Left ventricle myocardium inferior (tissue), 1 donor: ENCODE data around the gene ZKSCAN1. TPM values are rescaled to one million over a fixed set of nuclear protein-coding genes. Genes with fewer than 3 reads are reported as not detected.
"Not testable (repeated sequence)": the region's sequence is repeated elsewhere in the genome, so short reads cannot be mapped to it uniquely, and the experiment has no call there.

ENCODE experiments used
- DNase-seq: peaks from one replicate; pipeline ENCODE4 v3.0.0-alpha.2; 2020
- H3K27ac ChIP-seq: fragments of 200-600 bp; replicated peaks from 2 replicates; pipeline ENCODE4 v1.8.0; 2021
- H3K27me3 ChIP-seq: fragments of 200-600 bp; 2 replicates; pipeline ENCODE4 v1.8.0; 2021; ENCODE audit warnings: low read depth
- H3K36me3 ChIP-seq: fragments of 200-600 bp; 2 replicates; pipeline ENCODE4 v1.8.0; 2021
- H3K4me1 ChIP-seq: fragments of 200-600 bp; 2 replicates; pipeline ENCODE4 v1.8.0; 2021
- H3K4me3 ChIP-seq: fragments of 200-600 bp; 2 replicates; pipeline ENCODE4 v1.8.0; 2021; ENCODE audit warnings: mild to moderate bottlenecking, moderate library complexity
- H3K9me3 ChIP-seq: fragments of 200-600 bp; replicated peaks from 2 replicates; pipeline ENCODE4 v1.8.0; 2021
- intact Hi-C: fragments of 100-400 bp; cut with micrococcal nuclease; formaldehyde crosslinking; loops from one replicate; pipeline ENCODE4 v1.11.0; 2022
- total RNA-seq: library from RNA; stranded (reverse); fragmentation: NEBNext Ultra II Directional; extraction: Animal tissue kit (Norgen Biotek cat#: 25700); gene quantifications from one replicate; pipeline ENCODE4 v1.2.1, GENCODE V29; 2021
- TF ChIP-seq, protein P1 (sequence below): fragments of 200-600 bp; IDR thresholded peaks from 2 replicates; pipeline ENCODE4 v1.8.0; 2021; ENCODE audit warnings: antibody characterized with exemption, mild to moderate bottlenecking, borderline replicate concordance
- donor health status: DM: no; HTN: yes; CAD: no; lungs with severe emphysema.

Gene ZKSCAN1
- total RNA-seq, 1 donor from 2014 or later, result 37.1 TPM

- TF ChIP-seq, protein P1, sequence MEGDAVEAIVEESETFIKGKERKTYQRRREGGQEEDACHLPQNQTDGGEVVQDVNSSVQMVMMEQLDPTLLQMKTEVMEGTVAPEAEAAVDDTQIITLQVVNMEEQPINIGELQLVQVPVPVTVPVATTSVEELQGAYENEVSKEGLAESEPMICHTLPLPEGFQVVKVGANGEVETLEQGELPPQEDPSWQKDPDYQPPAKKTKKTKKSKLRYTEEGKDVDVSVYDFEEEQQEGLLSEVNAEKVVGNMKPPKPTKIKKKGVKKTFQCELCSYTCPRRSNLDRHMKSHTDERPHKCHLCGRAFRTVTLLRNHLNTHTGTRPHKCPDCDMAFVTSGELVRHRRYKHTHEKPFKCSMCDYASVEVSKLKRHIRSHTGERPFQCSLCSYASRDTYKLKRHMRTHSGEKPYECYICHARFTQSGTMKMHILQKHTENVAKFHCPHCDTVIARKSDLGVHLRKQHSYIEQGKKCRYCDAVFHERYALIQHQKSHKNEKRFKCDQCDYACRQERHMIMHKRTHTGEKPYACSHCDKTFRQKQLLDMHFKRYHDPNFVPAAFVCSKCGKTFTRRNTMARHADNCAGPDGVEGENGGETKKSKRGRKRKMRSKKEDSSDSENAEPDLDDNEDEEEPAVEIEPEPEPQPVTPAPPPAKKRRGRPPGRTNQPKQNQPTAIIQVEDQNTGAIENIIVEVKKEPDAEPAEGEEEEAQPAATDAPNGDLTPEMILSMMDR, result no peak
- DNase-seq, result peak; percentile 56
- Histone ChIP-seq H3K27me3 (peaks cover 9% of the 10 kb centered on the region), H3K27ac (peak within 1 kb of the TSS; percentile 75), H3K4me1 (peaks cover 21% of the 10 kb centered on the region), H3K4me3 (peak within 1 kb of the TSS; percentile 54), H3K9me3 (peaks cover 3% of the 10 kb centered on the region), H3K36me3 (no peaks in the 10 kb centered on the region)
- intact Hi-C loops, result no loop called here
Measured at GRCh38 chr7:99975782-99976521, 39.4 kb upstream of the ZKSCAN1 start, which contains the start of gene AZGP1. AZGP1 (minus strand) TSS chr7:99976031; CDS start chr7:99976020, 11 bp downstream.

DNA sequence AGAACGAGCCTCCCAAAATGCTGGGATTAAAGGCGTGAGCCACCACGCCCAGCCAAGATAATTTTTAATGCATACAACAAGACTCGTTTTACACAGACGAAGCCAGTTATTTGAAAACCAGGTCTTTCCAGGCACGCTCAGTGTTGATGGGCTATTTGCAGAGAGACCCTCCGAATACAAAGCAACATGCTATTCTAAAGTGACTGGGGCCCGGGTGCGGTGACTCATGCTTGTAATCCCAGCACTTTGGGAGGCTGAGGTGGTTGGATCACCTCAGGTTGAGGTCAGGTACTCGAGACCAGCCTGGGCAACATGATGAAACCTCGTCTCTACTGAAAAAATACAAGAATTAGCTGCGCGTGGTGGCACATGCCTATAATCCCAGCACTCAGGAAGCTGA is 38.8 kb upstream of the ZKSCAN1 start:
- Histone ChIP-seq H3K4me1 (peaks cover 21% of the 10 kb centered on the region), H3K27me3 (peaks cover 9% of the 10 kb centered on the region), H3K27ac (peak overlapping the region; percentile 75), H3K4me3 (no peak overlapping the region), H3K9me3 (peaks cover 3% of the 10 kb centered on the region), H3K36me3 (no peaks in the 10 kb centered on the region)
- TF ChIP-seq, protein P1, result no peak
- intact Hi-C loops, result no loop called here
- DNase-seq, result no peak

- H3K27ac ChIP-seq, intact Hi-C loops, H3K4me3 ChIP-seq, H3K27me3 ChIP-seq, H3K9me3 ChIP-seq, H3K36me3 ChIP-seq: not testable (repeated sequence)
- peak; percentile 57 for DNase-seq
- TF ChIP-seq, protein P1, result peak; percentile 82
- H3K4me1 ChIP-seq, result peaks cover 15% of the 10 kb centered on the region
Measured at GRCh38 chr7:99979814-99980225, 35.6 kb upstream of the ZKSCAN1 start.

GRCh38 chr7:99980448-99980872 is 34.9 kb upstream of the ZKSCAN1 start:
- intact Hi-C loops, H3K27ac ChIP-seq, H3K4me3 ChIP-seq, DNase-seq, H3K36me3 ChIP-seq, H3K9me3 ChIP-seq, H3K27me3 ChIP-seq: not testable (repeated sequence)
- peaks cover 12% of the 10 kb centered on the region for H3K4me1 ChIP-seq

DNA sequence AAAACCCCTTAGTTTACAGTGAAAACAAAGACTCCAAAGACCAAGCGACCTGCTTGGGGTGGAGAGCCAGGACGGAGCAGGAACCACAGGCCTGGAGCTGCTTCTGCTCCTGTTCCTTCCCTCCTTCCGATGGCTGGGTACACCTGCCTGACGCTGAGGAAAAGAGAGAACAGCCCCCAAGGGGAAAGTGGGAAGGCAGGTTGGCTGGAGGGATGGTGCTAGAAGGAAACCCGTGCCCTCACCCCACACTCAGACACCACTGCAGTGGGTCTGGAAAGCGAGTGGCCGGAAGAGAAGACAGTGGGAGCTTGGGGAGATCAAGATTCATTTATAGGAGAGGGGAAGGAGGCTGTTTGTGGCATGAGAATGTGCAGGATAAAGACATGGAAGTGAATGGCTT is 34.3 kb upstream of the ZKSCAN1 start:
- H3K27ac ChIP-seq, H3K4me3 ChIP-seq, H3K36me3 ChIP-seq, DNase-seq, H3K4me1 ChIP-seq, H3K27me3 ChIP-seq, intact Hi-C loops, H3K9me3 ChIP-seq: not testable (repeated sequence)

DNA sequence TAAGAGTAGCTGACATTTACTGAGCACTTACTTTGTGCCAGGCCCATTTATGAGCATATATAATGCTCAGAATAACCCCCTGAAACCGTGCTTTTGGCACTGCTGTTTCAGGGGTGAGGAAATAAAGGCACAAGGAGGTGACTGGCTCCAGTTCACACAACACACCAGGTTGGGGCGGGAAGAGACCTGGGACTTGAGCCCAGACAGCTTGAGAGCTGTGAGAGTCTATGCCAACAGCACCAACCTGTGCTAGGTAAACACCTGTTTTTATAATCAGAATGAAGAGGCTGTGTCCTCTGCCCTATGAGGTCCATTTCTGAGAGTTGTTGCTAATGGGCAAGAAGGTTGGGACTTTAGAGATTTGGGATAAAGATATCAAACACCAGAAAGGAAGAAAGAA is 30.8 kb upstream of the ZKSCAN1 start:
- Histone ChIP-seq H3K4me3 (no peak overlapping the region), H3K9me3 (peaks cover 5% of the 10 kb centered on the region), H3K27me3 (peaks cover 7% of the 10 kb centered on the region), H3K36me3 (no peaks in the 10 kb centered on the region), H3K27ac (no peak overlapping the region), H3K4me1 (peaks cover 4% of the 10 kb centered on the region)
- intact Hi-C loops, result no loop called here
- DNase-seq, result no peak
- TF ChIP-seq, protein P1, result no peak

DNA sequence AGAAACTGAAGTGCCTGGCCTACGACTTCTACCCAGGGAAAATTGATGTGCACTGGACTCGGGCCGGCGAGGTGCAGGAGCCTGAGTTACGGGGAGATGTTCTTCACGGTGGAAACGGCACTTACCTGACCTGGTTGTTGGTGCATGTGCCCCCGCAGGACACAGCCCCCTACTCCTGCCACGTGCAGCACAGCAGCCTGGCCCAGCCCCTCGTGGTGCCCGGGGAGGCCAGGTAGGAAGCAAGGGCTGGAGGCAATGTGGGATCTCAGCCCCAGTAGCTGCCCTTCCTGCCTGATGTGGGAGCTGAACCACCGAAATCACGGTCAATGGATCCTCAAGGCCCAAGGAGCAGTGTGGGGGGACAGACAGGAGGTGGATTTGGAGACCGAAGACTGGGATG is 28.1 kb upstream of the ZKSCAN1 start:
- H3K36me3 ChIP-seq, DNase-seq, H3K4me3 ChIP-seq, H3K27ac ChIP-seq, intact Hi-C loops, H3K9me3 ChIP-seq, H3K27me3 ChIP-seq: not testable (repeated sequence)
- H3K4me1 ChIP-seq, result peaks cover 19% of the 10 kb centered on the region
